Measurements from ENCODE around the gene DUSP1. TPM values are rescaled to one million over a fixed set of nuclear protein-coding genes. Genes with fewer than 3 reads are reported as not detected.

The DUSP1 gene
- total RNA-seq, 1 donor from 2014 or later = 250 TPM

GRCh38 chr5:172762214-172763119, 8.5 kb downstream of the DUSP1 start:
- no peaks in the 10 kb centered on the region for H3K27me3 Mint-ChIP-seq (ENCODE audit: unreplicated experiment)
- DNase-seq (ENCODE audit: extremely low spot score, unreplicated experiment) = no peak
- H3K4me1 Mint-ChIP-seq (ENCODE audit: unreplicated experiment) = peaks cover 40% of the 10 kb centered on the region
- peak overlapping the region; percentile 29 for H3K27ac Mint-ChIP-seq (ENCODE audit: unreplicated experiment)
- TF ChIP-seq CTCF (IDR thresholded peaks at IDR 0.05) = no peak
- H3K9me3 Mint-ChIP-seq (ENCODE audit: unreplicated experiment) = peaks cover 7% of the 10 kb centered on the region
- H3K4me3 Mint-ChIP-seq (ENCODE audit: unreplicated experiment) = no peak overlapping the region
- H3K36me3 Mint-ChIP-seq (ENCODE audit: unreplicated experiment) = peaks cover 6% of the 10 kb centered on the region

- Mint-ChIP-seq H3K4me3 (ENCODE audit: unreplicated experiment) (no peak overlapping the region), H3K27ac (ENCODE audit: unreplicated experiment) (no peak overlapping the region), H3K4me1 (ENCODE audit: unreplicated experiment) (peaks cover 26% of the 10 kb centered on the region), H3K36me3 (ENCODE audit: unreplicated experiment) (no peaks in the 10 kb centered on the region), H3K9me3 (ENCODE audit: unreplicated experiment) (peaks cover 7% of the 10 kb centered on the region), H3K27me3 (ENCODE audit: unreplicated experiment) (no peaks in the 10 kb centered on the region)
- DNase-seq (ENCODE audit: extremely low spot score, unreplicated experiment) = no peak
- no peak for TF ChIP-seq CTCF (IDR thresholded peaks at IDR 0.05)
These were observed 10.0 kb downstream of the DUSP1 start for GRCh38 chr5:172760959-172761358.

- no peak overlapping the region for H3K4me3 Mint-ChIP-seq (ENCODE audit: unreplicated experiment)
- H3K27me3 Mint-ChIP-seq (ENCODE audit: unreplicated experiment) = no peaks in the 10 kb centered on the region
- no peak overlapping the region for H3K27ac Mint-ChIP-seq (ENCODE audit: unreplicated experiment)
- peaks cover 19% of the 10 kb centered on the region for H3K4me1 Mint-ChIP-seq (ENCODE audit: unreplicated experiment)
- peaks cover 10% of the 10 kb centered on the region for H3K9me3 Mint-ChIP-seq (ENCODE audit: unreplicated experiment)
- DNase-seq (ENCODE audit: extremely low spot score, unreplicated experiment) = no peak
- no peak for TF ChIP-seq CTCF (IDR thresholded peaks at IDR 0.05)
- H3K36me3 Mint-ChIP-seq (ENCODE audit: unreplicated experiment) = no peaks in the 10 kb centered on the region
These were observed 10.9 kb downstream of the DUSP1 start for GRCh38 chr5:172760136-172760535.

GRCh38 chr5:172758834-172759149, 12.2 kb downstream of the DUSP1 start:
- Mint-ChIP-seq H3K4me3 (ENCODE audit: unreplicated experiment) (no peak overlapping the region), H3K36me3 (ENCODE audit: unreplicated experiment) (no peaks in the 10 kb centered on the region), H3K4me1 (ENCODE audit: unreplicated experiment) (peaks cover 12% of the 10 kb centered on the region), H3K9me3 (ENCODE audit: unreplicated experiment) (peaks cover 10% of the 10 kb centered on the region), H3K27ac (ENCODE audit: unreplicated experiment) (peak overlapping the region; percentile 92), H3K27me3 (ENCODE audit: unreplicated experiment) (no peaks in the 10 kb centered on the region)
- DNase-seq (ENCODE audit: extremely low spot score, unreplicated experiment) = no peak
- TF ChIP-seq CTCF (IDR thresholded peaks at IDR 0.05) = no peak

- no peak overlapping the region for H3K4me3 Mint-ChIP-seq (ENCODE audit: unreplicated experiment)
- peaks cover 12% of the 10 kb centered on the region for H3K4me1 Mint-ChIP-seq (ENCODE audit: unreplicated experiment)
- H3K27ac Mint-ChIP-seq (ENCODE audit: unreplicated experiment) = peak overlapping the region; percentile 92
- no peaks in the 10 kb centered on the region for H3K36me3 Mint-ChIP-seq (ENCODE audit: unreplicated experiment)
- no peak for TF ChIP-seq CTCF (IDR thresholded peaks at IDR 0.05)
- peaks cover 10% of the 10 kb centered on the region for H3K9me3 Mint-ChIP-seq (ENCODE audit: unreplicated experiment)
- DNase-seq (ENCODE audit: extremely low spot score, unreplicated experiment) = no peak
- H3K27me3 Mint-ChIP-seq (ENCODE audit: unreplicated experiment) = no peaks in the 10 kb centered on the region
These were observed 12.7 kb downstream of the DUSP1 start for GRCh38 chr5:172758077-172758833.

Data from osteocyte (in vitro differentiated cells).